Glomerular endothelial cell (primary cell): ENCODE data around the gene SEC31A. TPM values are rescaled to one million over a fixed set of nuclear protein-coding genes. Genes with fewer than 3 reads are reported as not detected.

ENCODE experiments used
- DNase-seq: peaks from one replicate; pipeline ENCODE4 v3.0.0-alpha.2; 2011; ENCODE audit warnings: low read depth, low spot score; ENCODE audit errors: extremely low read depth
- total RNA-seq: library from RNA; depleted of rRNA; stranded (reverse); fragments of >200 nt; gene quantifications from 2 replicates; pipeline ENCODE4 v1.2.3, GENCODE V29; 2015

Gene SEC31A
- total RNA-seq, 1 donor from 2014 or later: 304 TPM

GRCh38 chr4:82776925-82777542 lies 113.9 kb downstream of the SEC31A start:
- no peak for DNase-seq

GRCh38 chr4:82775243-82775642 lies 115.7 kb downstream of the SEC31A start:
- DNase-seq: no peak

GRCh38 chr4:82774711-82775171 lies 116.2 kb downstream of the SEC31A start:
- DNase-seq: no peak

- DNase-seq: no peak
Measured at GRCh38 chr4:82773057-82773456, 117.9 kb downstream of the SEC31A start.

GRCh38 chr4:82770607-82771006 lies 120.3 kb downstream of the SEC31A start:
- DNase-seq: no peak

Other genes with a start within 250 kb of the SEC31A start
- 28.4 and 35.8 TPM in 2 replicates for gene SCD5, start 92.4 kb downstream of the SEC31A start, total RNA-seq
- gene THAP9, start 9.6 kb upstream of the SEC31A start, total RNA-seq: 1.4 and 2.3 TPM in 2 replicates
- gene LIN54, start 119.7 kb upstream of the SEC31A start, total RNA-seq: 3.7 and 9.2 TPM in 2 replicates
- 43.5 and 65.9 TPM in 2 replicates for gene COPS4, start 144.0 kb upstream of the SEC31A start, total RNA-seq
- gene PLAC8, start 223.6 kb upstream of the SEC31A start, total RNA-seq: 0.10 and 0.18 TPM in 2 replicates